ENCODE measurements around the gene ARHGAP11B.
"Not testable (repeated sequence)": the region's sequence is repeated elsewhere in the genome, so short reads cannot be mapped to it uniquely, and the experiment has no call there.

ARHGAP11B gene
- long read RNA-seq, donor 1 = 0 reads
- long read RNA-seq, donor 2 = 0 reads
- long read RNA-seq, donor 3, partial matches to known transcripts = 0 of 1 reads
- long read RNA-seq, donor 3, other reads (novel, unspliced or antisense) = 0 of 1 reads
- long read RNA-seq, donor 4 = 0 reads
- long read RNA-seq, donor 5 = 0 reads
- long read RNA-seq, donor 6, partial matches to known transcripts = 0 of 1 reads
- long read RNA-seq, donor 6, other reads (novel, unspliced or antisense) = 0 of 1 reads
- long read RNA-seq, donor 7 = 0 reads
- long read RNA-seq, donor 8 = 0 reads
- long read RNA-seq, donor 9 = 0 reads
- long read RNA-seq, donor 10, partial matches to known transcripts = 0 of 1 reads
- long read RNA-seq, donor 10, other reads (novel, unspliced or antisense) = 0 of 1 reads

- H3K9me3 ChIP-seq (ENCODE audit: control insufficient read depth in 2 of 3, insufficient read depth in 1 of 3, low read length in 3 of 3); H3K36me3 ChIP-seq (ENCODE audit: control insufficient read depth in 2 of 3, insufficient read depth in 3 of 3, low read length in 3 of 3); H3K27me3 ChIP-seq (ENCODE audit: control insufficient read depth, insufficient read depth, low read length); H3K4me1 ChIP-seq (ENCODE audit: control insufficient read depth in 2 of 3, insufficient read depth in 2 of 3, low read depth in 1 of 3, low read length in 3 of 3); intact Hi-C loops (cut with DNase I): not testable (repeated sequence)
- Histone ChIP-seq H3K9ac (ENCODE audit: low read length in 3 of 3) (peak within 1 kb of the TSS in 2 of 3 donors; percentile 78 to 89), H3K27ac (ENCODE audit: low read depth in 2 of 2, low read length in 2 of 2) (peak within 1 kb of the TSS; percentile 74 to 93), H3K4me3 (ENCODE audit: low read length in 3 of 3) (peak within 1 kb of the TSS; percentile 76 to 95 (median 86))
- DNase-seq (peak; percentile 95 to 100 (median 96)), FAIRE-seq (peak; percentile 8)
These were observed at the start of gene ARHGAP11B for GRCh38 chr15:30625436-30626193. Gene ARHGAP11B, plus strand, starts transcription at chr15:30626128.

DNA sequence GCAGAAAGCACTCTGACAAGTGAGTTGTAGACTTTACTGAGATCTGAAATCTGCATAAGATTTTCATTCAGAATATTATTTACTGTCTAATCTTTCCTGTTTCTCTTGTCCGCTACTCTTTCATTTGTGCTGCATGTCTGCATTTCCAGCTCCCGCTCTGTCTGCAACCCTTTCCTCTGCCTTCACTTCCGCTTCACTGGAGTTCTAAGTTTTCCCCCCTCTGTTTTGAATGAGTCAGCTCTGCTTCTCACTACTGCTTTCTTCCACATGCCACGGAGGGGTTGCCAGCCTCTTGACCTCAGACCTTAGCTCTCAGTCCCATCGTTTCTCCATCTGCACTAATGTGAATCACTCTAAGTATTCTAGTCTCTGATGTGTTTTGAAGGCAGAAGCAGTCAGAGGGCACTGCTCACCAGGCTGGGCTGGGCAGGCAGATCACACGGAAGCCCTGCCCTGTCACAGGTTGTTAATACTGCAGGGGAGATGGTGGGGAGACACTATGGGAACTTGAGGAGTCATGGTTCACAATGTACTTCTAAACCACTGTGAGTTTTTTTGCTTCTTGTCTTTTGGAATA lies 46.4 kb upstream of the ARHGAP11B start:
- H3K9ac ChIP-seq (ENCODE audit: low read length in 3 of 3); DNase-seq; H3K4me1 ChIP-seq (ENCODE audit: control insufficient read depth in 2 of 3, insufficient read depth in 2 of 3, low read depth in 1 of 3, low read length in 3 of 3); H3K36me3 ChIP-seq (ENCODE audit: control insufficient read depth in 2 of 3, insufficient read depth in 3 of 3, low read length in 3 of 3); intact Hi-C loops (cut with DNase I); FAIRE-seq; H3K4me3 ChIP-seq (ENCODE audit: low read length in 3 of 3); H3K27me3 ChIP-seq (ENCODE audit: control insufficient read depth, insufficient read depth, low read length); H3K27ac ChIP-seq (ENCODE audit: low read depth in 2 of 2, low read length in 2 of 2); H3K9me3 ChIP-seq (ENCODE audit: control insufficient read depth in 2 of 3, insufficient read depth in 1 of 3, low read length in 3 of 3): not testable (repeated sequence)

DNA sequence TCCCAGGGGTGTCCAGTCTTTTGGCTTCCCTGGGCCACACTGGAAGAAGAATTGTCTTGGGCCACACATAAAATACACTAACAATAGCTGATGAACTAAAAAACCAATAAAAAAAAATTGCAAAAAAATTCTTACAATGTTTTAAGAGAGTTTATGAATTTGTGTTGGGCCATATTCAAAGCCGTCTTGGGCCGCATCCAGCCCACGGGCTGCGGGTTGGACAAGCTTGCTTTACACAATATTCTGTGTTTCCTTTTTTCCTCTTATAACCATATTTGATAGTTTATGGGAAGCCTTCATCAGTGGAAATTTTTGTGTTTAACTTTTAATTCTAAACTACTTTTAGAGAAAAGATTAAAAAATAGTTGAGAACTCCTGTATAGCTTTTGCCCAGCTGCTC lies 45.2 kb upstream of the ARHGAP11B start:
- H3K9me3 ChIP-seq (ENCODE audit: control insufficient read depth in 2 of 3, insufficient read depth in 1 of 3, low read length in 3 of 3); H3K4me1 ChIP-seq (ENCODE audit: control insufficient read depth in 2 of 3, insufficient read depth in 2 of 3, low read depth in 1 of 3, low read length in 3 of 3); H3K27ac ChIP-seq (ENCODE audit: low read depth in 2 of 2, low read length in 2 of 2); DNase-seq; H3K36me3 ChIP-seq (ENCODE audit: control insufficient read depth in 2 of 3, insufficient read depth in 3 of 3, low read length in 3 of 3); H3K4me3 ChIP-seq (ENCODE audit: low read length in 3 of 3); intact Hi-C loops (cut with DNase I); FAIRE-seq; H3K27me3 ChIP-seq (ENCODE audit: control insufficient read depth, insufficient read depth, low read length); H3K9ac ChIP-seq (ENCODE audit: low read length in 3 of 3): not testable (repeated sequence)

DNA sequence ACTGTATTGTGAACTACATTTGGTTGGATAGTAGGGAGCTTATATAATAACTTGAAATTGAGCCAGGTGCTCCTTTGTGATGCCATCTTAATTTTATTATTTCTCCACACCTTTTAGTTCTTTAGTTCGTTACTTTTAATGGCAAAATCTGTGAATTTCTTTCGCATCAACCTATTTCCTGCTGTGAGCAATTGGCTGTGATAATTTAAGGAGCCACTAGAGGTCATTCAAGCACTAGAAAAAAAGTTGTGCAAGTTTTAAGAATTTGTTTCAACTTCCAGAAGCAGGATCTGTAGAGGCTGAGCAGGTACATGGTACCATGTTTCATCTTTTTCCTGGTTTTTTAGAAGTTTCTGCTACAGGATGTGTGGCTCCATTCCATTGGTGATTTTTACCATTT lies 27.0 kb upstream of the ARHGAP11B start:
- H3K4me1 ChIP-seq (ENCODE audit: control insufficient read depth in 2 of 3, insufficient read depth in 2 of 3, low read depth in 1 of 3, low read length in 3 of 3); intact Hi-C loops (cut with DNase I); H3K9ac ChIP-seq (ENCODE audit: low read length in 3 of 3); DNase-seq; FAIRE-seq; H3K27me3 ChIP-seq (ENCODE audit: control insufficient read depth, insufficient read depth, low read length); H3K4me3 ChIP-seq (ENCODE audit: low read length in 3 of 3); H3K9me3 ChIP-seq (ENCODE audit: control insufficient read depth in 2 of 3, insufficient read depth in 1 of 3, low read length in 3 of 3); H3K27ac ChIP-seq (ENCODE audit: low read depth in 2 of 2, low read length in 2 of 2); H3K36me3 ChIP-seq (ENCODE audit: control insufficient read depth in 2 of 3, insufficient read depth in 3 of 3, low read length in 3 of 3): not testable (repeated sequence)

GRCh38 chr15:30603796-30604195 lies 22.1 kb upstream of the ARHGAP11B start, which contains the start of gene GOLGA8H:
Gene GOLGA8H, plus strand, starts transcription at chr15:30604028. Its CDS starts 98 bp downstream, at chr15:30604126.
- intact Hi-C loops (cut with DNase I); FAIRE-seq; H3K4me1 ChIP-seq (ENCODE audit: control insufficient read depth in 2 of 3, insufficient read depth in 2 of 3, low read depth in 1 of 3, low read length in 3 of 3); H3K27me3 ChIP-seq (ENCODE audit: control insufficient read depth, insufficient read depth, low read length); H3K36me3 ChIP-seq (ENCODE audit: control insufficient read depth in 2 of 3, insufficient read depth in 3 of 3, low read length in 3 of 3); H3K9ac ChIP-seq (ENCODE audit: low read length in 3 of 3); H3K4me3 ChIP-seq (ENCODE audit: low read length in 3 of 3); DNase-seq; H3K27ac ChIP-seq (ENCODE audit: low read depth in 2 of 2, low read length in 2 of 2); H3K9me3 ChIP-seq (ENCODE audit: control insufficient read depth in 2 of 3, insufficient read depth in 1 of 3, low read length in 3 of 3): not testable (repeated sequence)

- H3K27me3 ChIP-seq (ENCODE audit: control insufficient read depth, insufficient read depth, low read length); H3K36me3 ChIP-seq (ENCODE audit: control insufficient read depth in 2 of 3, insufficient read depth in 3 of 3, low read length in 3 of 3); H3K4me3 ChIP-seq (ENCODE audit: low read length in 3 of 3); H3K27ac ChIP-seq (ENCODE audit: low read depth in 2 of 2, low read length in 2 of 2); H3K9ac ChIP-seq (ENCODE audit: low read length in 3 of 3); H3K4me1 ChIP-seq (ENCODE audit: control insufficient read depth in 2 of 3, insufficient read depth in 2 of 3, low read depth in 1 of 3, low read length in 3 of 3); intact Hi-C loops (cut with DNase I); H3K9me3 ChIP-seq (ENCODE audit: control insufficient read depth in 2 of 3, insufficient read depth in 1 of 3, low read length in 3 of 3); FAIRE-seq; DNase-seq: not testable (repeated sequence)
These were observed 13.7 kb upstream of the ARHGAP11B start for GRCh38 chr15:30612271-30612670.

DNA sequence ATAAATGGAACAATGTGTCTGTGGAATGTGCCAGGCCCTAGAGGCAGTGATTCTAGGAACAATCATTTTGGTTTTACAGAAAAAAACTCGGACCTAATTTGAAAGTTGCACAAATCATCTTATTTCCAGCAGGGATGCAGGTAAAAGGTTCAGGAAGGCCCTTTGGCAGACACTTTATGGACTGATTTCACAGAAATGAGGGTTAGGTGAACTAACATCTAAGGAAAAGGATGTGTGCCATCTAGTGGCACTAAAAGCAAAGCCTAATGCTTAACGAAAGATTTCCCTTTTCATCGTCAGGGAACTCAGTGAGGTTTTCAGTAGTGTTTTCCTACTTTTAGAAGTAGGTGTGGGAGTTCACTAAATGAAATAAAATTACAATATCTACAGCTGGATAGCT lies 4.6 kb upstream of the ARHGAP11B start:
- H3K4me1 ChIP-seq (ENCODE audit: control insufficient read depth in 2 of 3, insufficient read depth in 2 of 3, low read depth in 1 of 3, low read length in 3 of 3); H3K36me3 ChIP-seq (ENCODE audit: control insufficient read depth in 2 of 3, insufficient read depth in 3 of 3, low read length in 3 of 3); H3K4me3 ChIP-seq (ENCODE audit: low read length in 3 of 3); H3K9me3 ChIP-seq (ENCODE audit: control insufficient read depth in 2 of 3, insufficient read depth in 1 of 3, low read length in 3 of 3); H3K9ac ChIP-seq (ENCODE audit: low read length in 3 of 3); H3K27me3 ChIP-seq (ENCODE audit: control insufficient read depth, insufficient read depth, low read length); H3K27ac ChIP-seq (ENCODE audit: low read depth in 2 of 2, low read length in 2 of 2); intact Hi-C loops (cut with DNase I): not testable (repeated sequence)
- FAIRE-seq (peak; percentile 13), DNase-seq (peak in 2 of 5 donors; percentile 1 to 13)

GRCh38 chr15:30626194-30626565 lies 252 bp downstream of the ARHGAP11B start:
- DNase-seq = peak in 4 of 5 donors; percentile 14 to 53 (median 41)
- FAIRE-seq; H3K27ac ChIP-seq (ENCODE audit: low read depth in 2 of 2, low read length in 2 of 2); H3K36me3 ChIP-seq (ENCODE audit: control insufficient read depth in 2 of 3, insufficient read depth in 3 of 3, low read length in 3 of 3); H3K9me3 ChIP-seq (ENCODE audit: control insufficient read depth in 2 of 3, insufficient read depth in 1 of 3, low read length in 3 of 3); H3K4me1 ChIP-seq (ENCODE audit: control insufficient read depth in 2 of 3, insufficient read depth in 2 of 3, low read depth in 1 of 3, low read length in 3 of 3); H3K27me3 ChIP-seq (ENCODE audit: control insufficient read depth, insufficient read depth, low read length); intact Hi-C loops (cut with DNase I): not testable (repeated sequence)
- Histone ChIP-seq H3K9ac (ENCODE audit: low read length in 3 of 3) (peak overlapping the region in 1 of 3 donors; percentile 89), H3K4me3 (ENCODE audit: low read length in 3 of 3) (peak overlapping the region; percentile 76 to 95 (median 86))

Measured in kidney (tissue), 18 donors.